Liver (tissue), 9 donors: ENCODE measurements around the gene BID. TPM values are rescaled to one million over a fixed set of nuclear protein-coding genes. Genes with fewer than 3 reads are reported as not detected.
"Not testable (repeated sequence)": the region's sequence is repeated elsewhere in the genome, so short reads cannot be mapped to it uniquely, and the experiment has no call there.

Source experiments
- DNase-seq: peaks from one replicate; pipeline ENCODE4 v3.0.0-alpha.2; 2017; ENCODE audit warnings: low spot score
- H3K27ac ChIP-seq, 2 donors: one replicate each; pipeline ENCODE4 v1.7.0; 2013; ENCODE audit warnings: inconsistent platforms in 2 of 2, low read length in 2 of 2, control low read depth in 1 of 2, low read depth in 1 of 2, mild to moderate bottlenecking in 1 of 2
- H3K27me3 ChIP-seq, 4 donors: one replicate each; pipeline versions ENCODE4 v1.6.1 to v1.7.0; 2013; ENCODE audit warnings: low read length in 3 of 4, inconsistent platforms in 1 of 4, mild to moderate bottlenecking in 1 of 4, moderate library complexity in 1 of 4; ENCODE audit not compliant: control insufficient read depth in 4 of 4, insufficient read depth in 4 of 4
- H3K36me3 ChIP-seq, 4 donors: one replicate each; pipeline versions ENCODE4 v1.6.1 to v1.7.0; 2013; ENCODE audit warnings: low read length in 3 of 4, mild to moderate bottlenecking in 3 of 4, low read depth in 1 of 4, moderate library complexity in 1 of 4; ENCODE audit not compliant: control insufficient read depth in 4 of 4, insufficient read depth in 3 of 4
- H3K4me1 ChIP-seq, 4 donors: one replicate each; pipeline versions ENCODE4 v1.6.1 to v1.7.0; 2013; ENCODE audit warnings: low read length in 3 of 4, mild to moderate bottlenecking in 3 of 4, moderate library complexity in 1 of 4; ENCODE audit not compliant: control insufficient read depth in 4 of 4, insufficient read depth in 4 of 4
- H3K4me3 ChIP-seq, 3 donors: one replicate each; pipeline versions ENCODE4 v1.6.1 to v1.7.0; 2013; ENCODE audit warnings: low read length in 3 of 3, control low read depth in 1 of 3, low read depth in 1 of 3, mild to moderate bottlenecking in 1 of 3
- H3K9ac ChIP-seq, 2 donors: one replicate each; pipeline ENCODE4 v1.7.0; 2013; ENCODE audit warnings: low read length in 2 of 2, mild to moderate bottlenecking in 2 of 2, moderate library complexity in 2 of 2, control low read depth in 1 of 2, low read depth in 1 of 2
- H3K9me3 ChIP-seq, 4 donors: one replicate each; pipeline versions ENCODE4 v1.6.1 to v1.7.0; 2013; ENCODE audit warnings: low read length in 3 of 4; ENCODE audit not compliant: control insufficient read depth in 4 of 4
- ATF3 ChIP-seq: IDR thresholded peaks from 2 replicates; pipeline ENCODE4 v1.6.1; 2016; ENCODE audit warnings: antibody characterized with exemption
- CTCF ChIP-seq: fragments of 150-350 bp; IDR thresholded peaks from 2 replicates; pipeline ENCODE4 v1.5.1; 2017; ENCODE audit warnings: improper control_type of control experiment, low read depth, low read length; ENCODE audit not compliant: missing input control
- EGR1 ChIP-seq, 2 donors: IDR thresholded peaks; 2 replicates each; pipeline ENCODE4 v1.6.1; 2016 to 2018; ENCODE audit warnings: antibody characterized with exemption in 2 of 2, low read depth in 2 of 2
- FOXA1 ChIP-seq: IDR thresholded peaks from 2 replicates; pipeline ENCODE4 v1.6.1; 2016; ENCODE audit warnings: antibody characterized with exemption
- FOXA2 ChIP-seq: IDR thresholded peaks from 2 replicates; pipeline ENCODE4 v1.6.1; 2016; ENCODE audit warnings: antibody characterized with exemption
- GABPA ChIP-seq, 2 donors: IDR thresholded peaks in 1 of 2; conservative IDR thresholded peaks in 1 of 2; 2 replicates each; pipeline ENCODE4 v1.6.1; 2016; ENCODE audit warnings: antibody characterized with exemption in 2 of 2, mild to moderate bottlenecking in 1 of 2, moderate library complexity in 1 of 2
- HNF4A ChIP-seq, 2 donors: conservative IDR thresholded peaks; 2 replicates each; pipeline ENCODE4 v1.6.1; 2016; ENCODE audit warnings: antibody characterized with exemption in 2 of 2, mild to moderate bottlenecking in 2 of 2
- HNF4G ChIP-seq: IDR thresholded peaks from 2 replicates; pipeline ENCODE4 v1.6.1; 2016; ENCODE audit warnings: antibody characterized with exemption
- JUND ChIP-seq, 2 donors: IDR thresholded peaks; 2 replicates each; pipeline ENCODE4 v1.6.1; 2016; ENCODE audit warnings: antibody characterized with exemption in 2 of 2
- NR2F2 ChIP-seq: IDR thresholded peaks from 2 replicates; pipeline ENCODE4 v1.6.1; 2016; ENCODE audit warnings: antibody characterized with exemption
- REST ChIP-seq: IDR thresholded peaks from 2 replicates; pipeline ENCODE4 v1.6.1; 2016; ENCODE audit warnings: antibody characterized with exemption, mild to moderate bottlenecking
- RXRA ChIP-seq, 2 donors: IDR thresholded peaks; 2 replicates each; pipeline ENCODE4 v1.6.1; 2017 to 2018; ENCODE audit warnings: antibody characterized with exemption in 2 of 2, mild to moderate bottlenecking in 1 of 2
- SP1 ChIP-seq: IDR thresholded peaks from 2 replicates; pipeline ENCODE4 v1.6.1; 2018; ENCODE audit warnings: antibody characterized with exemption, mild to moderate bottlenecking
- TAF1 ChIP-seq: conservative IDR thresholded peaks from 2 replicates; pipeline ENCODE4 v1.6.1; 2016; ENCODE audit warnings: antibody characterized with exemption, mild to moderate bottlenecking
- YY1 ChIP-seq: IDR thresholded peaks from 2 replicates; pipeline ENCODE4 v1.6.1; 2016; ENCODE audit warnings: antibody characterized with exemption, mild to moderate bottlenecking
- ZBTB33 ChIP-seq: IDR thresholded peaks from 2 replicates; pipeline ENCODE4 v1.6.1; 2016; ENCODE audit warnings: antibody characterized with exemption
- WGBS: extraction: QIAGEN DNeasy Blood & Tissue Kit; methylation state at CpG from one replicate; pipeline ENCODE4 v1.1.7; 2013; 5-methylcytosine and 5-hydroxymethylcytosine counted together
- polyA plus RNA-seq, 2 donors: library from polyadenylated mRNA; stranded (reverse) in 1 of 2; unstranded in 1 of 2; fragments of 200-250 nt in 1 of 2; fragments of >200 nt in 1 of 2; fragmentation: Nextera tagmentation in 1 of 2; extraction: Ambion mirVana in 1 of 2; gene quantifications; one replicate each; pipeline versions ENCODE4 v1.2.1 to v1.2.3, GENCODE V29; 2013 to 2015
- total RNA-seq, 2 donors: library from RNA; depleted of rRNA; stranded (reverse); fragments of >200 nt; gene quantifications; one replicate each; pipeline ENCODE4 v1.2.3, GENCODE V29; 2014
- donor health status: healthy.
- donor health status: healthy.
- donor health status: healthy.
- donor health status: healthy.
- donor health status: healthy.

Gene BID
- total and polyA plus RNA-seq, 4 donors = 28.7 to 66.9 (median 52.6) TPM

- Histone ChIP-seq H3K4me1 (no peaks in the 10 kb centered on the region), H3K9ac (no peak overlapping the region), H3K27me3 (no peaks in the 10 kb centered on the region), H3K4me3 (no peak overlapping the region), H3K36me3 (peaks cover 2 to 11% (median 9%) of the 10 kb centered on the region in 4 donors), H3K9me3 (no peaks in the 10 kb centered on the region), H3K27ac (no peak overlapping the region)
- no peak for DNase-seq
- no peak for TF ChIP-seq HNF4G
- TF ChIP-seq EGR1 (IDR thresholded peaks at IDR 0.05; ENCODE audit: low read depth in 2 of 2) = no peak
- TF ChIP-seq YY1 = no peak
- TF ChIP-seq HNF4A (conservative IDR thresholded peaks at IDR 0.05) = no peak
- no peak for TF ChIP-seq NR2F2
- TF ChIP-seq REST = no peak
- no peak for TF ChIP-seq FOXA2
- no peak for TF ChIP-seq JUND (IDR thresholded peaks at IDR 0.05)
- no peak for TF ChIP-seq TAF1
- TF ChIP-seq RXRA (IDR thresholded peaks at IDR 0.05) = no peak
- TF ChIP-seq CTCF = no peak
- TF ChIP-seq SP1 = no peak
- no peak for TF ChIP-seq FOXA1
- no peak for TF ChIP-seq GABPA (IDR thresholded peaks at IDR 0.05 in 1 of 2, conservative IDR thresholded peaks at IDR 0.05 in 1 of 2)
- TF ChIP-seq ZBTB33 = no peak
- TF ChIP-seq ATF3 = no peak
Observed at GRCh38 chr22:17698948-17699347, 75.3 kb downstream of the BID start.

- WGBS = 99% methylated on average over 3 of the region's 3 CpGs
- not testable (repeated sequence) for H3K9me3 ChIP-seq, H3K27ac ChIP-seq
Observed at GRCh38 chr22:17698276-17698675, 76.0 kb downstream of the BID start.

GRCh38 chr22:17697196-17697595, 77.1 kb downstream of the BID start:
- not testable (repeated sequence) for H3K4me1 ChIP-seq, DNase-seq, H3K27me3 ChIP-seq, H3K27ac ChIP-seq, H3K9ac ChIP-seq, H3K9me3 ChIP-seq, H3K4me3 ChIP-seq
- H3K36me3 ChIP-seq = peaks cover 0 to 12% (median 6%) of the 10 kb centered on the region in 4 donors
- 89% methylated on average over 10 of the region's 10 CpGs for WGBS

More at GRCh38 chr22:17698276-17698675, 76.0 kb downstream of the BID start:
- not testable (repeated sequence) for DNase-seq, H3K27me3 ChIP-seq, H3K36me3 ChIP-seq, H3K4me1 ChIP-seq, H3K4me3 ChIP-seq, H3K9ac ChIP-seq
